Measurements from ENCODE around the gene GRIK3.
A peak's percentile ranks its signal among the peaks of the same experiment; 100 is the strongest.
"Not testable (repeated sequence)": the region's sequence is repeated elsewhere in the genome, so short reads cannot be mapped to it uniquely, and the experiment has no call there.

Gene GRIK3

DNA sequence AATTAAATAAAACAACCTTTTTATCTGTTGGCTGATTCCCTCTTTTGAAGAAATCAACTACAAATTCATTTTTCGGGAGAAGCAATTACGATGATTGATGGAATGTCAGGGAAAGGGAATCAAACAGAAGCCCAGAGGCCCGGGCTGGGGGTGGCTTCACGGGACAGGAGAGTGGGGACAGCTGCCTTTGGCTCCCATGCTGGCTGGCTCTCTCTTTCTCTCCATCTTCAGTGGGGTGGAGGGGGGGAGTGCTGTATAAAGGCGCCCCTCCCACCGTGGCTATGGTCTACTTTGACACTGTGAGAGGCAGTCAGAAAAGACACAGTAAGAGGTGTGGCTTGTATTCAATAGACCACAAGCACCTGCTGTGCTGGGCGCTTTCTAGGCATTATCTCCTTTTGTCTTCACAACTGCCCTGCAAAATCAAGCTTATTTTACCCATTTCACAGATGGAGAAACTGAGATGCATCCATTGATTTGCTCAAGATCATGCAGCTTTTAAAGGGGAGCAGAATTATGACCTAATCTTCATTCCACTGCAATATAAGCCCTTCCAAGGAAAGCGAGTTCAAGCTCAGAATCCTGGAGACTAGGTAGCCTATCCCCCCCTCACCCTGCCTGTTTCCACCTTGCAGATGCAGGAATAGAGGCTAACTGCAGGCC is 92.9 kb downstream of the GRIK3 start:
- DNase-seq (ENCODE audit: low spot score), result no peak

DNA sequence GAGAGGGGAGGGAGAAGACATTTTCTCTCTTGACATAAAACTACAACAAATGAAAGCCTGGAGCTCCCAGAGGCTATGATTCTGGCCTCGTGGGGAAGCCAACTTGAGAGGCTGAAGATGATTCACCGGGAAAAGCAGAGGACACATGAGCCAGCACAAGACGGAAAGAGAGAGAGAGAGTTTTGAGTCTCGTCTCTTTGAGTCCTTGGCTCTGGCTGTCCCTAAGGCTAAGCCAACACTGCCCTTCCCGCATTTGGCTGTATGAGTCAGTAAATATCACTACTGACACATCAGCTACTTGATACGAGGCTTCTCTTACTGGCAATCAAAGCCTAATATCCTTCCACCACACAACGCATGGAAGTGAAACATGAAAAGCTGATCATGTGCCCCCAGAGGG is 95.5 kb downstream of the GRIK3 start:
- DNase-seq (ENCODE audit: low spot score), result no peak

DNA sequence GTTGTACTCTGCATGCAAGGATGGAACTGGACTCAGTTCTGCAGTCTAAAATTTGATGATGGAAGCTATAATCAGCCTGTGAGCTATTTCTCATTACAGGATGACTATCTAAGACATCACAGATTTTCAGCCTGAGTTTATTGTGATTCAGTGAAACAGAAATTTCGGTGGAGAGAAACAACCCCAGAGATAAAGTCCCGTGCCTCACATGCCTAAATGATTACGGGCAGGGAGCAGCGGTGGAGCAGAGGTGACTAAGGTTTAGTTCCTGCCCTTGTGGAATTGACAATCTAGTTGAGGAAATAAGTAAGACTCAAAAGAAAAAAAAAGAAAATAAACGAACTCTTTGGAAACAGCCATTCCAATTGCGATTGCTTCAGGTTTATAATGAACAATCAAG is 96.9 kb downstream of the GRIK3 start:
- DNase-seq (ENCODE audit: low spot score), result no peak

DNA sequence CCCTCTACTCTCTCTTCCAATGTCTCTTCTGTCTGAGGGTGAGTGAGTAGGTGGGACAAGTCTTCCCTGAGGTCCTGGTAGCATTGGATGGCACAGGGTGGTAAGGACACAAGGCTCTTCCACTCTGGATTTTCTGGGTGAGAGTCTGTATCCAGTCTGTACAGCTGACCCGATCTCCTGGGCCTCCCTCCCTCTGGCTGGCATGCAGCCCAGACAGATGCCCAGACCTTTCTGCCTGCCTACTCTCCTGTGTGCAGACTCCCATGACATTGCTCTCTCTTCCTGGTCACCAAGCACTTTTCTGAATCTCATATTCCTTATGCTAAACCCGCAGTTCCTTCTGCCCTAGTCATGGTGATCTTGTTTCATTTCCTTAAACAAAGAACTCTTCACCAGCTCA is 100.3 kb downstream of the GRIK3 start:
- no peak for DNase-seq (ENCODE audit: low spot score)

DNA sequence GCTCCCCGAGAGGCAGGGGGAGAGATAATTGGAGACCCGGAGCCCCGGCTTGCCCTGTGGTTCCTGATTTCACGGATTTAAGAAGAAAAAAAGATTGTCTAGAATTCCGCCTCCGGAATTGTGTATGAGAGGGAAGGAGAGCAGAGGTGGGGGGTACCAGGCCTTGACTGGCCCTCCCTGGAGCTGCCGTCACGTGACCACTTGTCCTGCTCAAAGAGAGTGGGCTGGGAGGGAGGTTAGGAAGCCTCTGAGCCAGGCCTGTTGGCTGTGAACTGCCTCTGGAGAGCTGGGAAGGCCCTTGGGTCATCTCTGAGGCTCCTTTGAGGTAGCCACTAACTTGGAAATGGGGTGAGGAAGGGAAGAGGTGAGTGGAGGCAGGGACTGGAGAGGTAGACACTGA is 106.5 kb downstream of the GRIK3 start:
- DNase-seq (ENCODE audit: low spot score), result no peak

DNA sequence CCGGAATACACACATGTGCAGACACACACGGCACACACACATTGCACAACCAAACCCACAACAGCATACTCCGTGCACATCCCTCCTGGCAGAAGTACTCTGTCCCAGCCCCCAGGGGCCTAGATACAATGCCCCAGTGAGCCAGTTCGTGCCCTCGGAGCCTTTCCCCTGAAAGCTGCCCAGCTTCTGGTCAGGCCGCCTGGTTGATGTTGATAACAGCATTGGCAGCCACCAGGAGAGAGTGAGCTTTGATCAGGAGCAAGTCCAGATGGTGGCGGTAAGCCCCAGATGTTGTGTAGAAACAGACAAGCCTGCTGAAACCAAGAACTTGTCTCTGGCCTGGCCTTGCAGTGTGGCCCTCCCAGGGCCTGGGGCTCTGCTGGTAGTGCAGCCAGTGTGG is 109.1 kb downstream of the GRIK3 start:
- DNase-seq (ENCODE audit: low spot score), result no peak

DNA sequence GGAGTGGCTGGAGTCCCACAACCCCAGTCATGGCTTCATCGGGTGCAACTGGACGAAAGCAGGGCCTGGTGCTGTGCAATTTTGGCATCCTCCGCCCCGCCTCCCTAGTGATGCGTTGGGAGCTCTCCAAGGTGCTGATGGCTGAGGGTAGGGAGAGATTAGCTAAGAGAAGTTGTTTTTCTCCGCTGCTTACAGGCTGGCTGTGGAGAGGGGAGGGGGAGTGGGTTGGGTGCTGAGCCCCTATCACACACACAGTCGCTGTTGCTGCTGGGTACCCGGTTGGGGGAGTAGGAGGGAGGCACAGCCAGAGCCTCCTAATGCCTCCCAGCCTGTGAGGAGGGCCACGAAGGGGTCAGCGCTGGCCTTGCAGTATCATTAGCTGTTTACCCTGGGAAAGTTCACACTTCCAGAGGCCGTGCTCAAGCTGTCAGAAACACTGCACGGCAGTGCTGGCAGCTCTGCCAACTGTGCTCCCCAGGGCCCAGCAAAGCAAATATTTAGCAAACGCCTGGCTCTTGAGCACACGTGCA is 110.0 kb downstream of the GRIK3 start:
- peak; percentile 25 for DNase-seq (ENCODE audit: low spot score)

DNA sequence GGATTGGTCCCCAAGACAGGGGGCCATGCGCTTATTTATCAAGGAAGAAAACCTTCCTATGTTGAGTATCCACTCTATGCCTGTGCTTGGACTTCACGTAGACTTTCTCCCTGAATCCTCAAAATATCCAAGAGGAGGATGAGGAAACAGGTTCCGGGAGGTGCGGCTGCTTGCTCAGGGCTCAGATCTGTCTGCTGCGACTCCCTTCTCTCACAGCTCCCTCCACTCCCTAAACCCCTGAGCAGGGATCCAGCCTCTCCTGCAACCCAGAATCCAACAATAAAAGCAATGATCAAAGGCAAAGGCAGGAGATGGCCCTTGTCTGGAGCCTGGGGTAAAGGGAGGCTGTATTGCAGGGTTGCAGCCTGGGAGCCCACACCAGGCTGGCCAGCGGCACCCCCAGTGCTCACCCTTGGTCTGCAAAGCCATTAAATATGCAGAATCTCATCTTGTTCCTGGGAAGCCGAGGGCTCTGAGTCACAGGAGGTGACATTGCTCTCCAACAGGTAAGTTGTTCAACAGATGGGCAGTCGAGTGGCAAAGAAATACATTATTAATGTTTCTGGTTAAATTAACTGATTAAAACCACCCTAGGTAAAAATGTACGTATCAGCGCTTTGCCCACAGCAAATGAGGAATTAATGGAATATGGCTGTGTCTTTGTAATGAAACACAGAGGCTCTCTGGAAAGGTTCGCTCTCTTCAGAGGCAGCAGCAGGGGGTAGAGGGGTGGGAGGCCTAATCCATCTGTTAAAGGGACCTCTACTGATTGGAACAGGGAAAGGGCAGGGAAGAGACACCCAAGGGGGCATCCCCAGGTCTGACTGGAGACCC is 111.5 kb downstream of the GRIK3 start:
- no peak for DNase-seq (ENCODE audit: low spot score)

DNA sequence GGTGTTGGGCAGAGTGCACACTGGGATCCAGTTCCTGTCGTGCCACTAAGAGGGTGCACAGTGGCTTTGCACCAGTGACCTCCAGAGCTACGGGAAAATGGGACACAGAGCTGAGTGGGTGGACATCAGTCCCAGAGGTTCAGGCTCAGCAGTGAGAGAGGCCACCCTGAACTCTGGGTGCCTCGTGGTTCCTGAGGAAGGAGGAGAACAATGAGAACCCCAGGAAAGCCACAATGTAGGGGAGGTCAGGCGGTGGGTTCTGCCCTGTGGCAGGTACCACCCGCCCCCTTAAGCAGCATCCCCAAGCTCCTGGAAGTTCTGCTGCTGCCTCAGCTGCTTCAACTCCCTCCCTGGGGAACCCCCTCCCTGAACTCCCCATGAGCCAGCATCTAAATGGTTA is 112.2 kb downstream of the GRIK3 start:
- no peak for DNase-seq (ENCODE audit: low spot score)

DNA sequence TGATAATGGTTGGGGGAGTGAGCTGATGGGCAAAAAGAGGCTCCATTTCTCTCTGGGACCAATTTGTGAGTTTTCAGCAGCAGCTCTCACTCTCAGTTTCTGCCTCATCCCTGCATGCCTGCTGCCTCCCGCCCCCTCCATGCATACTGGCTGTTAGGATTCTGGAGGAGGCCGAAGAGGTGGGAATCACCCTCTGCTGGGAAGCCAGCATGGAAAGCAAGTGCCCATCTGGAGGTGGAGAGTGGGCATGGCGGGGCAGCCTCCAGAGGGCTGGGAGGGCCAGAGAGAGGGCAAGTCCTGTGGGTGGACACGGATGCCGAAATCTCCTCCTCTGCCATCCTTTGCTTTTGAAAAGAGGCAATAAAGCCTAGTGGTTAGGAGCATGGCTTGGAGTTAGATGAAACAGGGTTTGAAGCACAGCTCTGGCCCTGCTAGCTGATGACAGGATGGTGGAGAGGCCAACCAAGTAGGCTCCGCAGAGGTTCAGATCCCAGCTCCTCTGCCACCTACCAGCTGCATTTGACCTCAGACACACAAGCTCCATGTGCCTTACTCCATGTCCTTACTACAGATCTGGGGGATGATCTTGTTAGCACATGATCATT is 113.4 kb downstream of the GRIK3 start:
- no peak for DNase-seq (ENCODE audit: low spot score)

DNA sequence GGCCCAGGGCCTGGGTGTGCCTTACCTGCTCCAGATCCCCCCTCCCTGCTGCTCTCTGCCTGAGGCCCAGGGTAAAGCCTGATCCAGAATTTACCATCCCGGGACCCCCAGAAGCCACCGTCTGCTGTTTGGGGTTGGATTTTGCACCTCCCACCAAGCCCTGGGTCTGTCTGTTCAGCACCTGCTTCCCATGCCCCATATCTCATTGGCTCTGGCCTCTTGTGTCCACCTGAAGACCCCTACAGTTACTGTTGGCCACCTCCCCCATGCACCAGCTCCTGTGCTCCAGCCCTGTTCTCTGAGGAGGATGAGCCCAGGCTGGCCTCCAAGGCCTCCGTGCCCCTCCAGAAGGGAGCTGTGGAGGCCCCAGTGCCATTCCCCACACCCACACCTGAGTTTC is 113.9 kb downstream of the GRIK3 start:
- no peak for DNase-seq (ENCODE audit: low spot score)

DNA sequence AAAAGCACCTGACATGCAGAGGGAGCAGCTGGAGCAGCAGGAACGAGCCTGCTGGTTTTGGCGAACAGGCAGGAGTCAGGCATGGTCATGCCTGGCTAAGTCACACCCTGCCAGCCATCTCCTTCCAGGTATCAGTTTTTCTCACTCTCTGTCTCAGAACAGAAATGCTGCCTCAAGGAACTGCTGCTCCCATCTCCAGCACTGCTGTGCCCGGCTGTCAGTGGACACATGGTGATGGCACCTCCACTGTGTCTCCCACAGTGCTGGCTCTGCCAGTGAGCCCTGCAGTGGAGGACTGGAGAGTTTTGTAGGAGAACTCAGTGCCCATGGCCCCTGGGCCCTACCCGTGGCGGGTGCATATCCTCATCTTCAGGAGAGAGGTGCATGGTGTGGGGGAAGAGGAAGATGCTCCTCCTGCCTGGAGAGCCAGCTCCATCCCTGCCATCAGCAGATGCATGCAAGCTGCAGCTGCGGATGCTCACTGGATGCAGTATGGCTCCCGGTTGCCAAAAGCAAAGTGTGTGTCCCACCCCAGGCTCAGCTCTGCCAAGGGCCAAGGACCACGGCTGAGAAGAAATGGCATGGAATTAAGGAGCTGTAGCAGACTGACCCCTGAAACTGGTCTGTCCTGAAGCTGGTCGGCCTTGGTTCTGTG is 114.7 kb downstream of the GRIK3 start:
- DNase-seq (ENCODE audit: low spot score), result no peak

DNA sequence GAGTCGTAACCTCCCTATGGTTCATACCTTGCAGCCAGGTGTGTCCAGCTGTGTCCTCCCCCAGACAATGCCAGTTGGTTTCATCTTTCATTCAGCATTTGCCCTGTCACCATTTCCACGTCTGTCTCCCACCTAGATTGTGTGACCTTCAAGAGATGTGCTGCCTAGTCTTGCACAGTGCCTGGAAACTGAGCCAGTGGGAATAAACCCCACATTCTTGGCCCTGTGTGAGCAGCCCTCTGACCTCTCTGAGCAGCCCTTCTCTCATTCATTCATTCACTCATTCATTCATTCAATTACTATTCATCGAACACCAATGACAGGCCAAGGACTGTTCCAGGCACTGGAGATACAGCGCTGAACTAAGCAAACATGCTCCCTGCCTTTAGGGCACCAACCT is 115.7 kb downstream of the GRIK3 start:
- DNase-seq (ENCODE audit: low spot score), result no peak

DNA sequence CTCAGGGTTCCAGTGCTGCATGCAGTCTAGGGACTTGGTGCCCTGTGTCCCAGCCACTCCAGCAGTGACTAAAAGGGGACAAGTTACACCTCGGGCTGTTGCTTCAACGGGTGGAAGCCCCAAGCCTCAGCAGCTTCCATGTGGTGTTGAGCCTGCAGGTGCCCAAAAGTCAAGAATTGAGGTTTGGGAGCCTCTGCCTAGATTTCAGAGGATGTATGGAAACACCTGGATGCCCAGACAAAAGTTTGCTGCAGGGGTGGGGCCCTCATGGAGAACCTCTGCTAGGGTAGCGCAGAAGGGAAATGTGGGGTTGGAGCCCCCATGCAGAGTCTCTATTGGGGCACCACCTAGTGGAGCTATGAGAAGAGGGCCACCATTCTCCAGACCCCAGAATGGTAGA is 117.8 kb downstream of the GRIK3 start:
- not testable (repeated sequence) for DNase-seq (ENCODE audit: low spot score)

DNA sequence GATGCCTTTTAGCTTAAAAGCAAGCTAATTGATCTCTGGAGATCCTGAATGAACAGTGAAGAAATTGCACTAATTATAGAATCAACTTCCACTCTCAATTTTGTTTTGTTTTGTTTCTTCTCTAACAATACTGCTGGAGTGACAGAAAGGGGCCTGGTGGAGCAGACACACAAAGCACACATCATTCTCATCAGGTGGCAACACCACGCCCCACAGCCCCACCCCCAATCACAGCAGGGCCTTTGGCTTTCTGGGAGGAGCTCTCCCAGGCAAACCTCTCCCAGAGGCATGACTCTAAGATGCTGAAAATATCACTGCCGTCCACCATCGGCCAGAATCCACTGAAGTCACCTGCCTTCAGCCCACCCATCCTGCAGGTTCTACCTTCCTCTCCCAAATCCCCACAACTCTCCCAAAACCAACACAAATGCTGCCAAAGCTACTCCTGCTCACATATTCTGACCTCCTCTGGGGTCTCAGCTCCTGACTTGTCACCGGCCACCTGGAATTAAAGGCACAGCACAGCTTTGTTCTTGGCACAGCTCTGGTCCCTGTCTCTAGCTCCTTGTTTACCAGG is 120.7 kb downstream of the GRIK3 start:
- no peak for DNase-seq (ENCODE audit: low spot score)

DNA sequence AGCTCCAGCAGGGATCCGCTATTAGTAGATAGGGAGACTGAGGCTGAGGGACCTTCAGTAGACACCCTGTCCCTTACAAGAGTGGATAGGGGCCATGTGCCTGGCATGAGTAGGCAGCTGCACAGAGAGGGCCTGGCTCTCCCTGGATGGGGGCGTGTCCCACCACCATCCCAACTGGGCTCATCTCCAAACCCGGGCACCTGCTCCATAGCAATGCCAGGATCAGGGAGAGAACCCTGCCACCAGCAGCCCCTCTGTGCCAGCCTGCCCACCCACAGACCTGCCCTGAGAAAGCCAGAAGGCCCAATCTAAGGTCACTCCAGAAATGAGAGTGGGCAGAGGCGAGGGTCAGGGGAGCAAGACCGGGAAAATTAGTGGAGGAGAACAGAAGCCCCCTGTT is 121.3 kb downstream of the GRIK3 start:
- DNase-seq (ENCODE audit: low spot score), result no peak

DNA sequence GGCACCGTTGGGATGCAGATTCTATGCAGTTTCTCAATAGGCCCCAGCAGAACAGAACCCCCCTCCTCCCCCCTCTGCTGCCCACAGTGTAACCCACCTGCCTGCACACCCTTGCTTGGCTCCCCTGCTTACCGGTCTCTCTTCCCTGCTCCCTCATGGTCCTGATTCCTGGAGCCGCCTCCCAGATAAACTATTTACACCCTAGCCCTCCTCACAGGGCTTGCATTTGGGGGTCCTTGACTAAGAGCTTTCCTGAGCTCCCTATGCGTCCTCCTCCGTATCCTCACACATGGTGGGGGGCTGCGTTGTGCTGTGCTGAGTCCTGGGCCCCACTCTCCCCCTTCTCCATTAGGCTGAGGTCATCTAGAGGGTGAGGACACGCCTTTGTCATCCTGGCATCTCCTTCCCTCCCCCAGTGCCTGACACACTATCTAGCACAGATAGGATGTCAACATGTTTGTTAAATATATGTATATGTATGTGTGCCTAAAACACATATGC is 121.9 kb downstream of the GRIK3 start:
- DNase-seq (ENCODE audit: low spot score), result no peak

DNA sequence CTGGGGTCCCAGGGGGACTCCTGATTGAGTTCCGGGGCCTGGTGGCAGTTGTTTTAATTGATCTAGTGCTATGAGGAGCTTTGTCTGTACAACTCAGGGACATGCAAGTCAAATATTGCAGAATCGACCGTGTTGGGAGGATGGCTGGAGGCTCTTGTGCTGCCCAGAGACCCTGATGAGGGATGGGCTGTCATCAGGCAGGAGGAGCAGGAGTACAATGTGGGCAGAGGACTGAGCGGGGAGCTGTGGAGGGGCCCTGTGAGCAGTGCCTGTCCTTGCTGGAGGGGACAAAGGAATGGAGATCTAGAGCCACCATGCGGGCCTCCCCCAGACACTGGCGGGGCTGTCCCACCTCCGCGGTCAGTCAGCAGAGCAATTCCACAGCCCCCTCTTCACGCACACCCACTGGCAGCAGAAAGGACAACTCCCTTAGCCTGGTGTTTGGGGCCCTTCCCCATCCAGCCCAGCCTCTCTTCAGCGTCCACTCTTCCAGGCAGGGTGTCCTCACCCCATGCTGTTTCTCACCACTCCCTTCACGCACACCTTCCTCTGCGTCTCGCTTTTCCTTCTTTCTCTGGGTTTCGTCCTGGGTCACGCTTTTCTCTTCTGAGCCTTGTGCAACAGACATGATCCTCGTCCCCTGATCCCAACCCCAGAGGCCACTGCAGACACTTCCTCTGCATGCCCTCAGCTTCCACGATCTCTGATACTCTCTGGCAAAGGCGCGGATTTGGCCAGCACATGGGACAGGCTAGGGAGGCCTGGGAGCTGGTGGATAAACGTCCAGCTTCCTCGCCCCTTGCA is 122.6 kb downstream of the GRIK3 start:
- DNase-seq (ENCODE audit: low spot score), result no peak

DNA sequence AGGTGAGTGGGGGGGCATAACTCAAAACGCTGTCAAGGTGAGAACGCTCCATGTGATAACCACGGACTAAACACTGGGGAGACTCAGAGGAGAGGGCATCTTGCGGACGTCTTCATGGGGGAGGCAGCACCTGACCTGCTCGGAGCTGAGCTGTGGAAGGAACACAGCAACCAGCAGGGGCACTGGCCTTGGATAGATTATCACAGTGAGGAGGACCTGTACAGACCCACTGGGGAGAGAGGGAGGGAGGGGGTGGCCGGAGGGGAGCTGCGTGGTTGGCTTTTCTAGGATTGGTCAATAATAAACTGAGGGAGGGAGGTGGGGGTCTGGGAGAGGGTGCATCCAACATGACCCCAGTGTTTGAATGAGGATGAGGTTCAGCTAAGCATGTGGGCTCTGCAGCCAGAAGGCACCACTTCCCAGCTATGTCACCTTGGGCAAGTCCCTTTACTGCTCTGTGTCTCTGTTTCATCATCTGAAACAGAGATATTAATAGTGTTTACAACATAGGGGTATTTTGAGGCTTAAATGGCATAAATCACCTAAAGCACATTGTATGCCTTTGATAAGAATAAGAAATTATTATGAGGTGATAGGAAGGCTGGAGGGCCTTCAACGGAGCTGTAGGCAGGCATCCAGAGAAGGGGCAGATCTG is 123.3 kb downstream of the GRIK3 start:
- no peak for DNase-seq (ENCODE audit: low spot score)

DNA sequence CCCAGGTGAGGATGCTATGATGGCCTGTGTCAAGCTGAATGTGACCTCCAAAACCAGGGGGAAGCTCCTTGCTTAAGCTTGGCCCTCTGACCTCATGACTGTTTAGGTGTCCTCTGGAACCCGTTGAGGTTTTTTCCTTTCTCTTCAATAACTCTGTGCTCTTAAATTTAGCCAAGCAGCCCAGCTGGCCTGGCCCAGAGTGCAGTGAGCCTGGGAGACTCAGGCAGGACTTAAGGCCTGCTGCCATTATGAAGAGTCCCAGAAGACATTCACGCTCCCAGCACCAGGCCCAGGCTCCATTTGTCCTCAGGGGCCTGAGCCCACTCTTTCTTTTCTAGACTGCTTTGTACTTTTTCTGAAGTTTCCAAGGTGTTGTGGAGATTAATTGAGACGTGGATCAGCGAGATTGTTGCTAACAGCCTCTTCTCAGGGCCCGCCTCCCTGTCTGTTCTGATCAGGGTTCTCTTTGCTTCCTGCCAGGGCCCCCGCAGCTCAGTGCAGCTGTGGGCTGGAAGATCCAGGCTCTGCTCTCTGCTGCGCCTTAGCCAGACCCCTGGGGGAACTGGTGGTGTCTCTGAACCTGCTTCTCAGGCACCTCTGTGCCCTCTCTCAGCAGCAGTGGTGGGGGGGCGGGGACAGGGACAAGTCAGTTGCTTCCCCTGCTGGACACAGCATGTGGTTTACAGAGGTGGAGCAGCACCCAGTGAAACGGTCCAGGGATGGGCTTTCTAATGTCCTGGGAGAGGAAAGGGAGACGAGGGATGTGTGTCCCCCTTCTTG is 124.2 kb downstream of the GRIK3 start:
- no peak for DNase-seq (ENCODE audit: low spot score)

All from LoVo (cell line).